Measurements from ENCODE around the gene LAMA5. TPM values are rescaled to one million over a fixed set of nuclear protein-coding genes. Genes with fewer than 3 reads are reported as not detected.

LAMA5 gene
- total RNA-seq, 1 donor: 11.1 TPM

- DNase-seq (ENCODE audit: low read depth): no peak
- no peak for TF ChIP-seq CTCF (IDR thresholded peaks at IDR 0.05; ENCODE audit: insufficient read depth, low read length)
- H3K4me3 ChIP-seq (ENCODE audit: low read depth, low read length): no peak overlapping the region
These were observed 60.5 kb downstream of the LAMA5 start for GRCh38 chr20:62306414-62307187.

- DNase-seq (ENCODE audit: low read depth): no peak
- no peak overlapping the region for H3K4me3 ChIP-seq (ENCODE audit: low read depth, low read length)
- no peak for TF ChIP-seq CTCF (IDR thresholded peaks at IDR 0.05; ENCODE audit: insufficient read depth, low read length)
These were observed 61.2 kb downstream of the LAMA5 start for GRCh38 chr20:62305765-62306413.

GRCh38 chr20:62305149-62305764, 61.9 kb downstream of the LAMA5 start:
- DNase-seq (ENCODE audit: low read depth): peak; percentile 3
- H3K4me3 ChIP-seq (ENCODE audit: low read depth, low read length): peak overlapping the region; percentile 86

GRCh38 chr20:62304331-62305148, 62.6 kb downstream of the LAMA5 start:
- H3K4me3 ChIP-seq (ENCODE audit: low read depth, low read length): peak overlapping the region; percentile 86
- DNase-seq (ENCODE audit: low read depth): no peak
- TF ChIP-seq CTCF (IDR thresholded peaks at IDR 0.05; ENCODE audit: insufficient read depth, low read length): no peak

More at GRCh38 chr20:62305149-62305764, 61.9 kb downstream of the LAMA5 start:
- no peak for TF ChIP-seq CTCF (IDR thresholded peaks at IDR 0.05; ENCODE audit: insufficient read depth, low read length)

GRCh38 chr20:62303340-62304226, 63.5 kb downstream of the LAMA5 start:
- peak; percentile 7 for DNase-seq (ENCODE audit: low read depth)
- peak overlapping the region; percentile 86 for H3K4me3 ChIP-seq (ENCODE audit: low read depth, low read length)
- no peak for TF ChIP-seq CTCF (IDR thresholded peaks at IDR 0.05; ENCODE audit: insufficient read depth, low read length)

- no peak for TF ChIP-seq CTCF (IDR thresholded peaks at IDR 0.05; ENCODE audit: insufficient read depth, low read length)
- peak overlapping the region; percentile 86 for H3K4me3 ChIP-seq (ENCODE audit: low read depth, low read length)
- DNase-seq (ENCODE audit: low read depth): no peak
These were observed 64.1 kb downstream of the LAMA5 start for GRCh38 chr20:62303062-62303339.

All from fibroblast of the aortic adventitia (primary cell).